ENCODE data around the gene DACT3.

DNA sequence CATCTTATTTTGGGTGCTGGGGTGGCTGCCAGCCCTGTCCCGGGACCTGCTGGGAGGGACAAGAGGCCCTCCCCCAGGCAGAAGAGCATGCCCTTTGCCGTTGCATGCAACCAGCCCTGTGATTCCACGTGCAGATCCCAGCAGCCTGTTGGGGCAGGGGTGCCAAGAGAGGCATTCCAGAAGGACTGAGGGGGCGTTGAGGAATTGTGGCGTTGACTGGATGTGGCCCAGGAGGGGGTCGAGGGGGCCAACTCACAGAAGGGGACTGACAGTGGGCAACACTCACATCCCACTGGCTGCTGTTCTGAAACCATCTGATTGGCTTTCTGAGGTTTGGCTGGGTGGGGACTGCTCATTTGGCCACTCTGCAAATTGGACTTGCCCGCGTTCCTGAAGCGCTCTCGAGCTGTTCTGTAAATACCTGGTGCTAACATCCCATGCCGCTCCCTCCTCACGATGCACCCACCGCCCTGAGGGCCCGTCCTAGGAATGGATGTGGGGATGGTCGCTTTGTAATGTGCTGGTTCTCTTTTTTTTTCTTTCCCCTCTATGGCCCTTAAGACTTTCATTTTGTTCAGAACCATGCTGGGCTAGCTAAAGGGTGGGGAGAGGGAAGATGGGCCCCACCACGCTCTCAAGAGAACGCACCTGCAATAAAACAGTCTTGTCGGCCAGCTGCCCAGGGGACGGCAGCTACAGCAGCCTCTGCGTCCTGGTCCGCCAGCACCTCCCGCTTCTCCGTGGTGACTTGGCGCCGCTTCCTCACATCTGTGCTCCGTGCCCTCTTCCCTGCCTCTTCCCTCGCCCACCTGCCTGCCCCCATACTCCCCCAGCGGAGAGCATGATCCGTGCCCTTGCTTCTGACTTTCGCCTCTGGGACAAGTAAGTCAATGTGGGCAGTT, 51.2 kb downstream of the DACT3 start:
- TF ChIP-seq GATA2 (IDR thresholded peaks at IDR 0.05; ENCODE audit: low read depth, low read length) (no peak), GATA3 (IDR thresholded peaks at IDR 0.05; ENCODE audit: low read depth, low read length) (no peak)

Data from SH-SY5Y (cell line).